HG03457 (cell line): ENCODE data around the gene CORO2A.

Experiments
- ATAC-seq: cut with Tn5 transposase; IDR thresholded peaks from one replicate; pipeline ENCODE4 v1.9.1; 2021; ENCODE audit warnings: moderate number of reproducible peaks; ENCODE audit not compliant: unreplicated experiment

Gene CORO2A

GRCh38 chr9:98172604-98173003 lies 19.8 kb downstream of the CORO2A start:
- no peak for ATAC-seq

- ATAC-seq = no peak
These were observed 21.1 kb downstream of the CORO2A start for GRCh38 chr9:98171176-98171925.

- ATAC-seq = peak; percentile 89
These were observed 23.4 kb downstream of the CORO2A start for GRCh38 chr9:98168941-98169488.

GRCh38 chr9:98168153-98168780 lies 24.2 kb downstream of the CORO2A start:
- no peak for ATAC-seq

- ATAC-seq = no peak
These were observed 27.5 kb downstream of the CORO2A start for GRCh38 chr9:98164912-98165311.

- no peak for ATAC-seq
These were observed 29.8 kb downstream of the CORO2A start for GRCh38 chr9:98162613-98163012.

GRCh38 chr9:98161851-98162250 lies 30.6 kb downstream of the CORO2A start:
- ATAC-seq = no peak

- no peak for ATAC-seq
These were observed 32.6 kb downstream of the CORO2A start for GRCh38 chr9:98159790-98160189.

GRCh38 chr9:98159301-98159700 lies 33.1 kb downstream of the CORO2A start:
- no peak for ATAC-seq

- ATAC-seq = no peak
These were observed 34.2 kb downstream of the CORO2A start for GRCh38 chr9:98158071-98158831.

GRCh38 chr9:98157372-98157771 lies 35.1 kb downstream of the CORO2A start:
- no peak for ATAC-seq

- no peak for ATAC-seq
These were observed 37.8 kb downstream of the CORO2A start for GRCh38 chr9:98154678-98155077.

GRCh38 chr9:98152526-98152925 lies 39.9 kb downstream of the CORO2A start:
- no peak for ATAC-seq

- no peak for ATAC-seq
These were observed 41.7 kb downstream of the CORO2A start for GRCh38 chr9:98150721-98151120.

- ATAC-seq = no peak
These were observed 42.3 kb downstream of the CORO2A start for GRCh38 chr9:98150164-98150563.

GRCh38 chr9:98149422-98149821 lies 43.0 kb downstream of the CORO2A start:
- no peak for ATAC-seq

- no peak for ATAC-seq
These were observed 44.0 kb downstream of the CORO2A start for GRCh38 chr9:98148486-98148885.

- no peak for ATAC-seq
These were observed 44.9 kb downstream of the CORO2A start for GRCh38 chr9:98147582-98147981.

- ATAC-seq = no peak
These were observed 46.1 kb downstream of the CORO2A start for GRCh38 chr9:98146101-98146991.

- ATAC-seq = no peak
These were observed 47.8 kb downstream of the CORO2A start for GRCh38 chr9:98144631-98145030.

GRCh38 chr9:98144076-98144475 lies 48.4 kb downstream of the CORO2A start:
- no peak for ATAC-seq
